GM23248 (cell line): ENCODE results near the gene PARP8.

Experiments
- EZH2 ChIP-seq: fragments of 200-600 bp; sonication (generic); IDR thresholded peaks from 2 replicates; pipeline ENCODE4 v1.6.1; 2018; ENCODE audit warnings: antibody characterized with exemption, mild to moderate bottlenecking; ENCODE audit not compliant: insufficient read depth, poor library complexity, severe bottlenecking
- EZH2phosphoT487 ChIP-seq: fragments of 200-600 bp; sonication (generic); IDR thresholded peaks from 2 replicates; pipeline ENCODE4 v1.6.1; 2018; ENCODE audit warnings: antibody characterized with exemption, moderate library complexity, mild to moderate bottlenecking, low read depth; ENCODE audit not compliant: insufficient read depth

DNA sequence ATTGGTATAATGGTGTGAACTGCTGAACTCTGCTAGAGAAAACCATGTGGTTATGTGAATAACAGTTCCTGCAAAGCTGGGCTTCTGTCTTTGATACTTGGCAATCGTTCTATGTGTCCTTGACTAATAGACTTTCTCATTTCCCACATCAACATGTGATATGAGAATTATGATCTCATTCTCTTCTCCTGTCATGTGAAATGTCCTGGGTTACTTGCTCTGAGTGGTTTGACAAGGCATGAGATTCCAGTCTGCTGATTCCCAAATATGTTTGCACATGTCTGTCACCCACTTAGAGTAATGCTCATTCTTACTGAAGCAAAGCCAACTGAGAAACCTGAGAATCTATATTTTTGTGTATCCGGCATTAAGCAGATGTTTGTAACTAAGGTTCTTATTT is 141.2 kb downstream of the PARP8 start:
- no peak for TF ChIP-seq EZH2
- TF ChIP-seq EZH2phosphoT487 = no peak
